K562 (cell line): ENCODE data around the gene ANXA7. TPM values are rescaled to one million over a fixed set of nuclear protein-coding genes. Genes with fewer than 3 reads are reported as not detected.

Experiments
- ATAC-seq: fragments of 200-7000 bp; cut with Tn5 transposase; 3 replicates; pipeline ENCODE4 v1.9.1; 2020; ENCODE audit warnings: moderate library complexity
- BruUV-seq: library from RNA; stranded (reverse); fragments of 400-500 nt; replicated peaks from 2 replicates; lab custom pipeline; 2021; lab: Mats Ljungman, UMichigan
- CTCF ChIA-PET: fragments of 300-600 bp; formaldehyde crosslinking; extraction: SDS; loops from one replicate; lab custom pipeline; 2021; ENCODE audit warnings: low intra/inter-chr PET ratio; lab: Yijun Ruan, JAX
- POLR2A ChIA-PET: fragments of 300-600, 350-650 bp; sonication (Branson Sonifier 250); formaldehyde crosslinking; extraction: SDS; loops from one replicate; lab custom pipeline; 2021; ENCODE audit warnings: antibody characterized with exemption, inconsistent platforms; lab: Yijun Ruan, JAX
- DNase-seq, 4 experiments: peaks; one replicate each; pipeline versions ENCODE4 v3.0.0 to v3.0.0-alpha.2; 2011 to 2018; ENCODE audit warnings: low spot score in 3 of 4, mixed read lengths in 3 of 4; ENCODE audit errors: extremely low read depth in 1 of 4
- FAIRE-seq: peaks from 2 replicates; lab custom pipeline; 2011; peaks lifted over from hg19 to GRCh38; lab: Jason Lieb, UNC
- H2AFZ ChIP-seq: 2 replicates; pipeline ENCODE4 v1.6.0; 2011; ENCODE audit warnings: low read depth, low read length, control low read depth, inconsistent platforms
- H3K27ac ChIP-seq: fragments of 200-600 bp; 3 replicates; pipeline ENCODE4 v1.8.0; 2011; ENCODE audit warnings: low read depth, mild to moderate bottlenecking, control low read depth, inconsistent platforms, low read length, moderate library complexity, mixed read lengths; ENCODE audit errors: extremely low read depth
- H3K27me3 ChIP-seq, 2 experiments: fragments of 300-600 bp in 1 of 2; 2 replicates in 1 of 2; 3 replicates in 1 of 2; pipeline versions ENCODE4 v1.6.0 to v1.8.0; 2011; ENCODE audit warnings: inconsistent platforms in 2 of 2, low read length in 2 of 2, mild to moderate bottlenecking in 1 of 2, mixed read lengths in 1 of 2, moderate library complexity in 1 of 2; ENCODE audit not compliant: control insufficient read depth in 2 of 2, insufficient read depth in 2 of 2
- H3K36me3 ChIP-seq: fragments of 300-600 bp; 3 replicates; pipeline ENCODE4 v1.8.0; 2011; ENCODE audit warnings: mild to moderate bottlenecking, low read length, inconsistent platforms; ENCODE audit not compliant: control insufficient read depth, insufficient read depth
- H3K4me1 ChIP-seq, 2 experiments: fragments of 200-600 bp in 1 of 2; replicated peaks in 1 of 2; 2 replicates in 1 of 2; 3 replicates in 1 of 2; pipeline versions ENCODE4 v1.5.1 to v1.8.0; 2011; ENCODE audit warnings: inconsistent platforms in 2 of 2, low read length in 2 of 2, mild to moderate bottlenecking in 1 of 2, mixed read lengths in 1 of 2, moderate library complexity in 1 of 2; ENCODE audit not compliant: control insufficient read depth in 2 of 2, insufficient read depth in 2 of 2
- H3K4me2 ChIP-seq: 2 replicates; pipeline ENCODE4 v1.6.1; 2011; ENCODE audit warnings: low read length, control low read depth, inconsistent platforms, mixed read lengths; ENCODE audit not compliant: insufficient read depth
- H3K4me3 ChIP-seq: fragments of 200-600 bp; sonication (generic), shearing (Covaris generic); 2 replicates; pipeline ENCODE4 v1.5.1; 2016; ENCODE audit warnings: control low read depth, inconsistent platforms
- H3K79me2 ChIP-seq: fragments of 200-600 bp; 3 replicates; pipeline ENCODE4 v1.8.0; 2011; ENCODE audit warnings: low read length, inconsistent platforms; ENCODE audit not compliant: control insufficient read depth, insufficient read depth
- H3K9ac ChIP-seq, 2 experiments: 2 replicates each; pipeline versions ENCODE4 v1.6.0 to v1.6.1; 2011; ENCODE audit warnings: low read depth in 2 of 2, low read length in 2 of 2, control low read depth in 1 of 2, inconsistent platforms in 1 of 2, mild to moderate bottlenecking in 1 of 2, mixed read lengths in 1 of 2; ENCODE audit not compliant: insufficient read depth in 1 of 2
- H3K9me1 ChIP-seq: one replicate; pipeline ENCODE4 v1.6.0; 2011; ENCODE audit warnings: inconsistent platforms, mild to moderate bottlenecking, low read length, moderate library complexity; ENCODE audit not compliant: control insufficient read depth, insufficient read depth
- H3K9me3 ChIP-seq: replicated peaks from 2 replicates; pipeline ENCODE4 v1.5.1; 2011; ENCODE audit warnings: low read depth, low read length, inconsistent platforms; ENCODE audit not compliant: control insufficient read depth, insufficient read depth
- H4K20me1 ChIP-seq: replicated peaks from 2 replicates; pipeline ENCODE4 v1.6.1; 2011; ENCODE audit warnings: low read length, inconsistent platforms, mixed read lengths; ENCODE audit not compliant: control insufficient read depth, insufficient read depth
- CC2D1A ChIP-seq: fragments of 450-650 bp; IDR thresholded peaks from 2 replicates; pipeline ENCODE4 v1.6.1; 2017; ENCODE audit warnings: mild to moderate bottlenecking
- CEBPB ChIP-seq: fragments of 450-650 bp; IDR thresholded peaks from 2 replicates; pipeline ENCODE4 v1.6.1; 2016; ENCODE audit warnings: missing genetic modification characterization, missing compliant biosample characterization
- EHMT2 ChIP-seq: fragments of 450-650 bp; IDR thresholded peaks from 2 replicates; pipeline ENCODE4 v1.6.1; 2018; ENCODE audit warnings: antibody characterized with exemption
- FOXJ3 ChIP-seq: sonication (generic); formaldehyde crosslinking; IDR thresholded peaks from 2 replicates; pipeline ENCODE4 v1.4.0; 2020; ENCODE audit warnings: mild to moderate bottlenecking, missing genetic modification reagents
- HNRNPH1 ChIP-seq: fragments of 200-400 bp; formaldehyde crosslinking; optimal IDR thresholded peaks from 2 replicates; pipeline ENCODE3; 2017; ENCODE audit warnings: low read depth, mild to moderate bottlenecking, low read length, moderate library complexity
- JUND ChIP-seq, 2 experiments: IDR thresholded peaks; 2 replicates in 1 of 2; 3 replicates in 1 of 2; pipeline ENCODE4 v1.6.1; 2011; ENCODE audit warnings: borderline replicate concordance in 2 of 2, low read depth in 2 of 2, low read length in 2 of 2, improper control_type of control experiment in 1 of 2, missing biosample characterization in 1 of 2, missing genetic modification characterization in 1 of 2, missing genetic modification reagents in 1 of 2
- NFYB ChIP-seq: IDR thresholded peaks from 2 replicates; pipeline ENCODE4 v1.6.1; 2011; ENCODE audit warnings: mild to moderate bottlenecking, moderate library complexity; ENCODE audit not compliant: insufficient read length; ENCODE audit errors: extremely low read depth
- ZNF253 ChIP-seq: fragments of 250-450 bp; sonication (Bioruptor Pico); conservative IDR thresholded peaks from 2 replicates; pipeline ENCODE4 v1.6.1; 2021; ENCODE audit warnings: mild to moderate bottlenecking
- ZNF76 ChIP-seq: fragments of 250-450 bp; sonication (Bioruptor Pico); IDR thresholded peaks from 2 replicates; pipeline ENCODE4 v1.4.0; 2020; ENCODE audit warnings: mild to moderate bottlenecking, moderate library complexity, borderline replicate concordance
- ZNF766 ChIP-seq: fragments of 200-800 bp; sonication (Bioruptor generic); conservative IDR thresholded peaks from 2 replicates; pipeline ENCODE4 v1.6.1; 2016; ENCODE audit warnings: missing genetic modification characterization, missing compliant biosample characterization
- ZSCAN29 ChIP-seq: fragments of 450-650 bp; IDR thresholded peaks from 2 replicates; pipeline ENCODE4 v1.6.1; 2017
- WGBS: fragments of 100-300 bp; shearing (Covaris generic); methylation state at CpG from one replicate; pipeline ENCODE4 v1.1.6; 2016; ENCODE audit warnings: low coverage, mixed read lengths; ENCODE audit not compliant: insufficient coverage; ENCODE audit errors: missing lambda C conversion rate; 5-methylcytosine and 5-hydroxymethylcytosine counted together
- in situ Hi-C: fragments of 300-500 bp; cut with MboI; formaldehyde crosslinking; loops from 4 replicates; pipeline ENCODE4 v1.15.0; 2018; ENCODE audit warnings: inconsistent platforms, mixed read lengths
- intact Hi-C: fragments of 100-400 bp; cut with micrococcal nuclease; formaldehyde crosslinking; loops from 2 replicates; pipeline ENCODE4 v1.14.2; 2022
- polyA plus RNA-seq, 8 experiments: library from polyadenylated mRNA; depleted of rRNA in 4 of 8; stranded (reverse) in 5 of 8; unstranded in 3 of 8; fragments of >200 nt; fragmentation: Nextera tagmentation in 2 of 8; fragmentation: Illumina TruSeq in 1 of 8; extraction: Ambion mirVana in 2 of 8; extraction: Trizol in 1 of 8; gene quantifications; 2 replicates each; pipeline versions ENCODE4 v1.2.1 to v1.2.3, GENCODE V29; 2011 to 2014; ENCODE audit warnings: inconsistent platforms in 1 of 8, missing spikeins in 1 of 8
- total RNA-seq, 7 experiments: library from RNA; depleted of rRNA in 6 of 7; stranded (reverse); fragments of >200 nt in 6 of 7; fragmentation: Illumina TruSeq in 2 of 7; extraction: Trizol in 2 of 7; gene quantifications; 2 replicates each; pipeline versions ENCODE4 v1.2.1 to v1.2.3, GENCODE V29; 2011 to 2021; ENCODE audit warnings: low replicate concordance in 1 of 7

The ANXA7 gene
- total and polyA plus RNA-seq, 9 of the 15 experiments (the other 6 are each of a cell fraction or from before 2014, with no cell fraction given), result 81.6 to 157 (median 122) TPM

DNA sequence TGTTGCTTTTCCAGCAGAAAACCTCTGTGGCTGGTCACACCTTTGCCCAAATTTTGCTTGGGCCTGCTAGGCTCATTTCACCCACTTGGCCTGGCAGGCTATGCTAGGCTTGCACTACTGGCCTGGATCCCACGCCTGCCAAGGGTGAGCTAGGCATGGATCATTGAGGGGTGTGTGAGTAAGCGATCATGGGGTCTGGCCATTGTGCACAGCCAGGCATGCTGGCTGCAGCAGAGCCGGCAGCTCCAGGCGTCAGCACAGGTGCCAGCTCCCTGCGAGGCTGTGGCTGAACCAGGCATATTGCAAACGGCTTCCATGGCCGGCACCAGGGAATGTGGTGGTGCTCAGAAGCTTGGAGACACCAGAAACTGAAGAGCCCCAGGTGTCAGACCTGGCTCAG is 74.4 kb downstream of the ANXA7 start:
- Histone ChIP-seq H3K27ac (no peak overlapping the region), H3K9ac (no peak overlapping the region), H3K4me3 (no peak overlapping the region), H3K79me2 (no peaks in the 10 kb centered on the region), H3K4me2 (no peak overlapping the region), H3K9me1 (no peaks in the 10 kb centered on the region), H3K36me3 (no peaks in the 10 kb centered on the region), H4K20me1 (no peaks in the 10 kb centered on the region), H3K9me3 (no peaks in the 10 kb centered on the region), H3K27me3 (no peaks in the 10 kb centered on the region), H2AFZ (no peak overlapping the region), H3K4me1 (peaks cover 0 to 3% of the 10 kb centered on the region in 2 experiments; a peak in 1 of 5 replicates)
- DNase-seq (no peak), ATAC-seq (no peak), FAIRE-seq (no peak)
- in situ Hi-C loops, result no loop called here
- 50% methylated on average over 7 of the region's 7 CpGs for WGBS
- BruUV-seq, result no TSS peak
- TF ChIP-seq HNRNPH1 (no peak), JUND (IDR thresholded peaks at IDR 0.05; ENCODE audit: borderline replicate concordance, low read depth, low read length) (no peak), JUND (tag; IDR thresholded peaks at IDR 0.05; ENCODE audit: borderline replicate concordance, low read depth, low read length) (no peak), ZNF76 (no peak), EHMT2 (no peak), ZNF253 (CRISPR knock-in tag) (no peak), FOXJ3 (CRISPR knock-in tag) (no peak), ZSCAN29 (no peak), CC2D1A (no peak), ZNF766 (CRISPR knock-in tag) (no peak), CEBPB (tag) (no peak), NFYB (no peak)
- CTCF ChIA-PET, result no interaction called here
- POLR2A ChIA-PET, result interaction anchor here (0.6 to 1.8 kb wide), 4 partner anchors 9 to 93 kb away, joined by 3 to 9 read pairs (median 4); partner anchors contain the start of gene DNAJC9
- intact Hi-C loops, result no loop called here
